GM21737 (cell line): Measurements from ENCODE around the gene NUDT14.

ENCODE experiments used
- ATAC-seq: cut with Tn5 transposase; IDR thresholded peaks from one replicate; pipeline ENCODE4 v1.9.1; 2021; ENCODE audit warnings: mild to moderate bottlenecking, moderate library complexity; ENCODE audit not compliant: unreplicated experiment

The NUDT14 gene

DNA sequence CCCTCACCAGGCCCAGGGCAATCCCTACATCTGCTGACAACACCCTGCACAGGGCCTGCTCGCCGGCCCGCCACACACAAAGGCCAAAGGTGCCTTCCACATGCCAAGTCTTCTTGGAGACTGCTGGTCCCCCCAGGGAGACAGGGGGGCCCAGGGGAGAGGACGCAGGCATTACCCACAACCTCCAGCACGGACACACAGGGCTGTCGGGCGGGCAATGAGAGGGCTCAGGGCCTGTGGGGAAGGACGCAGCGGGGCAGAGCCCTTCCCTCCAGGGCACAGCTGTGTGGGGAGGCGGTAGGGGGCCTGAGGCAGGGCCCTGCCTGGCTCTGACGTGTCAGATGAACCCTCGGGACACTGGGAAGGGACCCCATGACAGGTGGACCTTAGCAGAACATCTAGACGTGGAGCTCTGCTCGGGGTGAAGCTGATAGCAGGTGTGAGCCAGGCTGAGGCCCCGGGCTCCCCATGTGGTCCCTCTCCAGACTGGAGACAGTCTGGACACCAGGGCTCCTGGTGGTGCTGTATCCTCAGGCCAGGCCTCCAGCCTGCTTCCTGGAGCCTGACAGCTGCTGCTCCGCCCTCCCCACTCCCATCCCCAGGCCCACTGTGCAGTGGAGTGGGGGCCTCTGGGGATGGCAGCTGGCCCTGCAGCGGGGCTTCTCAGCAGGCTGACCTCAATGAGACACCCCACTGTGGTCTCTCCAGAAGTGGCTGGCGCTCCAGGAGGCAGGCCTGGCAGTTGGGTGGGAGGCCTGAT lies 31.6 kb upstream of the NUDT14 start:
- no peak for ATAC-seq

DNA sequence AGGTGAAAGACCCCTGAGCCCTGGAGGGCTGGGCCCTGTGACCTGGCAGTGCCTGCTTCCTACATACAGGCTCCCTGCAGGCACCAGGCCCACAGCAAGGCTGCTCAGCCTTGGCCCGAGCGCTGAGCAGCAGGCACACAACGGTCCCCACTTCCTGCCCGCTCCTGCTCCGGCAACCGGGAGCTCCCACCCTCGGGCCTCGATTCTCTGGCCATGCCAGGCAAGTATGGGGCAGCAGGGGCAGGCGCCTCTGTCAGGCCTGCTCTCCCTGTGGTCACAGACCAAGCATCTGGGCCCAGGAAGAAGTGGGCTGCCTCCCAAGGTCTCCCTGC lies 30.6 kb upstream of the NUDT14 start:
- no peak for ATAC-seq

DNA sequence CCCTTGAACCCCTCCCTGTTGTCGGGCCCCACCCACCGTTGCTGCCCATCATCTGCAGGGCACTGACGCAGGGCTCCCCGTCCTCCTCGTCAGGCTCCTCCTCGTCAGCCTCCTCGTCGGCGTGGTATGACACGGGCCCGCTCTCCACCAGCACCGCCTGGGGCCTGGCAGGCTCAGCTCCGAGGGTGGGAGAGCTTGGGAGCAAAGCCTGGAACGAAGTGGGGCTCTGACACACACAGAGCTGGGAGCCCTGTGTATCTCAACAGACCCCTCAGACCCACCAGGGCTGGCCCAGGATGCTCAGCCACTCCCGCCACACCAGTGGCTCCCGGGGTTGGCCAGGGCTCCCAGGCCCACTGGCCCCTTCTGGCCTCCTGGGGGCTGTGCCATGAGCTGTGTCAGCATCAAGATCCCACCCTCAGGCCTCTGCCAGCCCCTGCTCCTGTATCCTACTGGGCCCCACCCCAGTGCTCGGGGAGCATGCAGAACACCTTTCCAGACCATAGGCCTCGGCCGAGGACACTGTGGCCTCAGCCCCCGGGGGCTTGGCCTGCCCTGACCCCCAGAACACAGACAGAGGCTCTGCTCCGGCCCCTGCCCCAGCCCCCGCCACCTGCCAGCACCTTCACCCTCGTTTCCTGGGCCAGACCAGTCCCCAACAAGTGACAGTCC lies 30.1 kb upstream of the NUDT14 start:
- ATAC-seq = no peak

DNA sequence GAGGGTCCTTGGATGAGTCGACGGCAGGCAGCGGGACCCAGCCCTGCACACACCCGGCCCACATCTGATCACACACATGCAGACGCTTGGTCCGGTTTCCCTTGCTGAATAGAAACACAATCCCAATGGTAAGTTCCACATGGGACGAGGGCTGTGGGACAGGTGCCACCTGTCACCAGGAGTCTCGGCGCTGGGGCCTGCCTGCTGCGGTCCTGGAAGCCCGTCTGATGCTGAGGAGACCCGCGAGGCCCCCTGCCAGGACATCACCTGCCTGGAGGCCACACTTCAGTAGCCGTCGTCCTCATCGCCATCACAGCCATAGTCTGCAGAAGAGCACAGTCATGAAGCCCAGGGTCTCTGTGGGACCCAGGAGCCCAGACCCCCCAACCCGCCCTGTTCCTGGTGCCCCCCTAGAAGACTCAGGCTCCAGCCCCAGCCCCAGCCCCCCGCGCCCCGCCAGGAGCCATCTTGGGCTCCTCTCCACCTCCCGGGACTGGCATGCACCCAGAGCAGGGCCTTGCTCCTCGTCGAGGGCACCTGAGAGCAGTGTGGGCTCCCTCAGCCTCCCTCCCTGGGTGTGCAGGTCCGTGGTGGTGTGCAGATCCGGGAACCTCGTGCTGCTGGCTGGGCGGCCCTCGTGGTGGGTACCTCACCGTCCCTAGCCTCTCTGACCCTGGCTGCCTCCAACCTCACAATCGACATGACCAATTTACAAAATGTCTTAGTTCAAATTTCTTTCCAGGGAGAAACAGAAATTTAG lies 29.3 kb upstream of the NUDT14 start:
- ATAC-seq = no peak

DNA sequence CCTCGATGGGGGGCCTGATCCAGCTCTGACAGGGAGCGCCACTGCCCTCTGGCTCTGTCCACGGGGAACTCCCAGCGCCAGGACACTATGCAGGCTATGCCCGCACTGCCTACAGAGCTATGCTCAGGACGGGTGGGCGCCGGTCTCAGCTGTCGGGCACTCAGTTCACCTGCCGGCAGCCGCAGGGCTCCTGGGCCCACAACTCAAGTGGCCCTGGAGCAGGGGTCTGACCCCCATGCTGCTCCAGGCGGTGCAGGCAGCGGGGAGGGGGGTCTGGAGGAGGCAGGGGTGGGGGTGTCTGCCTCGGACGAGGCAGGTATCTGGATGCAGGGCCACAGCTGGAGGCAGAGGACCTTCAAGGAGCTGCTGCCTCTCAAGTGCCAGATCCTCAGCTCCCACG lies 28.5 kb upstream of the NUDT14 start:
- no peak for ATAC-seq

DNA sequence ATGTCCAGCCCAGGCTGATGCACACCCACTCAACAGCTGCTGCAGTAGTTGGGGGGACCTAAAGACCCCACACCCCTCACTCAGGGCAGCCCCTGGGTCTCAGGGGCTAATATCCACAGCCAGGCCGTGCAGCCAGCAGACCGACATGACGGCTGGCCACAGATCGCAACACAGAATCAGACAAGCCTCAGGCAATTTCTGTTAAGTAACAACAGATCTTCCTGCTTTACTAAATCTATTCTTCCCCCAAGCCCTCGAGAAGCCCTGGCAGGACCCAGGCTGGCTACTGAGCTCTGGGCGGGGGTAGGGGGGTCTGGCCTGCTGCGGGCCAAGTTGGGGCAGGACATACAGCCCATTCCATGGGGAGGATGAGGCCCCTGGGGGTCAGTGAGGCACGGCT lies 28.0 kb upstream of the NUDT14 start:
- ATAC-seq = no peak

DNA sequence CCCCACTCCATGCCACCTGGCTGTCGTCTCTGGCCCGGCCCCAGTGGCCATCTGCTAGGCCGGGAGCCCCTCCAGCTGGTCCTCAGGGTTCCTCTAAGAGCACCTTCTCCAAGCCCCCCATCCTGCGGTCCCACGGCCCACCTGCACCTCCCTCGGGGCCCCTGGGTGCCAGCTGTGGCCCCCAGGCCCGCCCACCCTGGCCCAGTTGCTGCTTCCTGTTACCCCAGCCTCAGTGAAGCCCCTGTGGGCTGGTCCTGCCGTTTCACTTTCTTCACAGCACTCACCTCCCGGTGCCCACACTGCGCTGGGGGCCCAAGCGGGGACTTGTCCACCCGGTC lies 27.6 kb upstream of the NUDT14 start:
- ATAC-seq = no peak

DNA sequence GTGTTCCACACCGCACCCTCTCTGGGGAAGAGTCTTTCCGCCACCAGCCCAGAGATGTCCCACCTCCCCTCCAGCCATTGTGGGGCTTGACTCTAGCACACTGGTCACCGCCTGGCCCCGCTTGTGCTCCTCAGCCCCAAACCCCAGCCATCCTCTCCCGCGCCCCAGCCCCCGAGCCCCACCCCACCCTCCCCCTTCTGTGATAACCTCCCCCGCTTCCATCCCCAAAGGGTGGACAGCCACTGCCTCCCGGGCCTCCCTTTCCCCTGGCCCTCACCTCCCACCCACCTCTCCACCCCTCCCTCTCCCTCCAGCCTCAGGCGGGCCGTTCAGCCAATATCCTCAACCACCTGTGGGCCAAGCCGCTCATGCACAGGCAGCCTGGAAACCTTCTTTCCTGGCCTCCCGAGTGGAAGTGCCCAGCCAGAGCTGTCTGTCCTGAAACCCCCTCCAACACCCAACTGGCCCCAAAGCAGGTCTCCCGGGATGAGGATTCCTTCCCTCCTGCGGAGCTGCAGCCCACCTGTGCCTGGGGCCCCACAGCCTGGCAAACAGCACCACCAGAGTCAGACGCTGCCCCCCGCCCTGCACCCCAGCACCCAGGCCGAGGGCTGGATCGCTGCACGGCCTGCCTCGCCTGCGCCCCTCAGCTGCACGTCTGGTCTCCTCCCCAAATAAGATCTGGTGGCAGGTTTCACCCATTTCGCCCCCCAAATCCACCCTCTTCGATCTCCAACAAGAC lies 27.1 kb upstream of the NUDT14 start:
- no peak for ATAC-seq

DNA sequence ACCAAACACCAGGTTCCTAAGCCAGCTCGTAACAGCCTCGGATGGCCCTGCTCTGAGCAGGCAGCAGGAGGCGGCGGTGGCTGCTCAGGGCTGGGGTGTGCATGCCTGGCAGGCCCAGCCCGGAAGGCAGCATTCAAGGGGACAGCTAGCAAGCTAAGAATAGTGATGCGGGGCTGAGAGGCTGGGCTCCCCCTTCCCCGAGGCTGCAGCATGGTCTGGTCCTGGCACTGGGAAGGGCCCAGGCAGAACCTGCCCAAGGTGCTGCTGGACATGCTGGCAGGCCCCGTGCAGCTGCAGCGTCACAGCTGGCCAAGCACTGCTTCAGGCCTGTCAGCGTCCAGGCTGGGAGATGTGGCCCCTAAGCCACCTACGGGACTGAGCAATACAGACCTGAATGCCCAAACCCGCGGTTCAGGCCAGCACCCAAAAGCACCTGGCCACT lies 26.4 kb upstream of the NUDT14 start:
- no peak for ATAC-seq

DNA sequence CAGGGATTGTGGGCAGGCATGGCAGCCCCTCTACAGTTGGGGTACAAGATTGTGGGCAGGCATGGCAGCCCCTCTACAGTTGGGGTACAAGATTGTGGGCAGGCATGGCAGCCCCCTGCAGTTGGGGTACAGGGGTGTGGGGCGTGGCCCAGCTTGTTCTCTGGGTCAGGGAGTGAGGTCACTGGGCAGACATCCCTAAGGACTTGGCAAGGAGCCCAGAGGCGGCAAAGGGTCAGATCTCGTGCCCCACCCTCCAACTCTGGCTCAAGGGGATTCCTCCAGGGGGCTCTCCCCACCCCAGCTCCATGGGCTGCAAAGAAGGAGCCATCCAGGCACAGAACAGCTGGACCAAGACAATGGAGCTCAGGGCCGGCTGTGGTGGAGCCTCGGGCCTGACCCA lies 25.8 kb upstream of the NUDT14 start:
- no peak for ATAC-seq

DNA sequence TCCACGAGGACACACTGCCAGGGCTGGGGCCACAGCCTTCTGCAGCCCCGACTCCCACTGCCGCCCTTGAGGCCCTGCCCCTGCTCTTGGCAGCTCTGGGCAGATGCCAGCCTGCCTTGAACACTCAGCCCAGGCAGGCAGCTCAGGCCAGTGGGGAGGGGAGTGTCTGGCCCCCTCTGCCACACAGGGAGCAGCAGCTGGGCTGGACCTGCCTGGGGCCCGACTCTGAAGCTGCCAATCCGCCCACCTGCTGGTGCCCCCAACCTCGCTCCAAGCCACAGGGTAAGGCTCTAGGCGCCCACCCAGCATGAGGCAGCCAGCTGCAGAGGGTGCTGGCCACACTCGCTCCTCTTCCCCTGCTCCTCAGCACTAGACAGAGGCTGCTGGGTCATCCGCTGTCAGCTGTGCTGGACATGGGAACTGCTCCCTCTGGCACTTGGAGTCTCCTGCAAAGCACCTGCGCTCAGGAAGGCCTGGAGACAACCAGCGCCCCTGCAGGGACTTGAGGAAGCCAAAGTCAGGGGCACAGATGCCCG lies 24.6 kb upstream of the NUDT14 start:
- no peak for ATAC-seq

DNA sequence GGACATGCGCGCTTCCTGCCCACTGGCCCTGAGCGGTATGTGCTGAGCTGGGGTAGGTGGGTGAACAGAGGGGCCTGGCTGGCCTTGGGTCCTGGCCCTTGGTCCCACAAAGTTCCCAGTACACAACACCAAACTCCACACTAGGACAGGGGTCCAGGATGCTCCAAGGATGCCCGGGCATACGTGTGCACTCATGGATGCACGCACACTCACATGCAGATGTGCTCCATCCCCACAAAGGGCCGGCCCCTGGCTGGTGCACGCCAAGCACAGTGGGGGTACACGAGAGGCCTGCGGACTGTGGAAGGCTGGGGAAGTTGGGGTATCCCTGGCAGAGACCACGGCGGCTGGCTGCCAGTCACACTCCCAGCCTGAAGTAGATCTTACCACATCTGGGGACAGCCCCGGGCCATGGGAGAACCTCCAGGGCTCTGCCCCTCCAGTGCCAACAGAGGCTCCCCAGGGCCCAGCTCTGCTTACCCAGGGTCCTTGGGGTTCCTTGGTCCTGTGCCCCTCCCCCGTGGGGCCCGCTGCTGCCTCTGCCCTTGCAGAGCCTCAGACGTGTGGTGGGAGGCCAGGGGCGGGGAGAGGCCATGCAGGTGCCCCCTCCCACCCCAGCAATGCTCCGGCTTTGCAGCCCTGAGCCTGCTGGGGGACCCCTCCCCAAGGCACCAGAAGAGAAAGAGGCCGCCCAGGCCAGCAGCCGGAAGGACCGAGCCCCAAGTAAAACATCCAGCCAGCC lies 24.0 kb upstream of the NUDT14 start:
- no peak for ATAC-seq

DNA sequence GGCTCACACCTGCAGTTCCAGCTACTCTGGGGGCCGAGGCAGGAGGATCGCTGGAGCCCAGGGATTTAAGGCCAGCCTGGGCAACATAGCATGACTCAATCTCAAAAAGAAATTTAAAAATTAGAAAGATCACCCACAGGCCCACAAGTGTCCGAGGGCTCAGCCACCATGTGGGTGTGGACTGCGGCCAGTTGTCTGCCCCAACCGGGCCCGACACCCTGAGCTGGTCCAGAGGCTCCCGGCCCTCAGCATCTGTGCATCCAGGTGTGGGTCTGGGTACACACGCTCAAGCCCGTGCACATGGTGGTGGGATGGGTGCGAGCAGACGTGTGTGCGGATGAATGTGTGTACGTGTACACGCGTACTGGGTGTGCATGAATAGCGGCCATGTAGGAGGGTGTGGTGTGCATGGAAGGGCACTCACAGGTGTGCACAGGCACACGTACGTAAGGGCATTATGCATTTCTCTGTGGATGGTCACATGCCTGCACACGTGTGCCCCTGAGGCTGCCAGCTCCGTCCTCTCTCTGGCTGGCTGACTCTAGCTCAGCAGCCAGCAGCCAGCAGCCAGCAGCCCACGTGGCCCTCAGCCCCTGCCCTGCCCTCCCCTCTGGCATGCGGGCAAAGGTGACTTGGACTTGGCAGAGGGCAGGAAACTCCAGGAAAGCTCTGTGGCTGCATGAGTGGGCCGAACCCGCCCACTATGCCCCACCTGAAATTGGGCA lies 23.3 kb upstream of the NUDT14 start:
- ATAC-seq = no peak

DNA sequence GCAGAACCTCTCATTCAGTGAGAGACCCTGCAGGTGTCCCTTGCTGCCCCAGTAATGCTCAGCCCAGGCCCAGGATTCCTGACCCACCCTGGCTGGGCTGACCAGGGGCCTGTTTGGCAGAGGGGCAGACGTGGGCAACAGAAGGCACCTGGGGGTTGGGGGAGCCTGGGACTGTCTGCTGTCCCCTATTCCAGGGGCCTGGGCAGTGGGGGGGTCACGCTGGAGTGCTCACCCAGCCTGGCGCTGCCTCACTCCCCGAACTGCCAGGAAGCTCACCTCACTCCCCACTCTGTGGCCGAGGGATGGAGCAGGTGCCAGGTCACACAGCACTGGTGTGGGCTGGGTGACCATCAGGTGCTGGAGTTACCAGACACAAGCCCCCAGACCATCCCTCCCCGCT lies 22.6 kb upstream of the NUDT14 start:
- no peak for ATAC-seq

DNA sequence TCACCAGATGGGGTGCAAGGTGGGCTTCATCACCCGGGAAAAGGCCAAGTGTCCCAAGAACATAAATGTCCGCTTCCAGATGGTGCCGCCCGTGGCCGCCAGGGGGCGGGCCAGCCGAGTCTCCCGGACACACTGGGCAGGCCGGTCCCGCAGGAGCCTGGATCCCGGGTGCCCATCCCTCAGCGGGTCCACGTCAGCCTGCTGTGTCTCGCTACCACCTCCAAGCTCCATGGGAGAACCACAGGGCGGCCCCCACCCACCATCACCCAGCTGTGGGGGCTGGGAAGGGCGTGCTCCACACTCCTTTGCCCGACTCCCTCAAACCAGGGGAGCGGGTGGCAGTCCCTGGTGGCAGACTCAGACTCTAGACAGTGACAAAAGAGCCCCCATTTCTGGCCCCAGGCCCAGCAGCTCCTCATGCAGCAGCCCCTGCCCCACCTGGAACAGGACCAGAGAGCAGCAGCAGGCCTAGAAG lies 22.0 kb upstream of the NUDT14 start:
- no peak for ATAC-seq

DNA sequence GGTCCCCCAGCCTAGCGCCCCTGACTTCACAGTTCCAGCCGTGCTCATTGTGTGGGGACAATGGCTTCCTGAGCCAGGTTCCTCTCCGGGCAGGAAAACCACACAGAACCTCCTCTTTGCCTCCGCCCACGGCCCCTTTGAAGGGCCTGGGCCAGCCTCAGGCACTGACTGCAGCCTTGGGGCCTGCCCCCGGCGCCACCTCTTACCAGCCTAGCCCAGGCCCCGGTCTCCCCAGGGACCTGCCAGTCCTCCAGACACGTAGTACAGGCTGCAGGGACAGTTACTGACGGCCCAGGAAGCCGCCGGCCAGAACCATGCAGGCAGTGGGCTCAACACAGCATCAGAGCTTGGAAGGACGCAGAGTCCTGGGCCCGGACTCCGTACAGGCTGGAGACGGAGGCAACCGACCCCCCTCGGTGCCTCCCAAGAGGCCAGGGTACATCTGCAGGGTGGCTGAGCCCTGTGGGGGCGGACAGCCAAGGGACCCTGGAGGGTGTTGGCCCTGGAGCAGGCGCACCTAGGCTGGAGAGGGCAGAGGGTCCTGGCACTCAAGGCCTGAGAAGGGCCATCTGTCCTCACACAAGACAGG lies 20.9 kb upstream of the NUDT14 start:
- no peak for ATAC-seq

DNA sequence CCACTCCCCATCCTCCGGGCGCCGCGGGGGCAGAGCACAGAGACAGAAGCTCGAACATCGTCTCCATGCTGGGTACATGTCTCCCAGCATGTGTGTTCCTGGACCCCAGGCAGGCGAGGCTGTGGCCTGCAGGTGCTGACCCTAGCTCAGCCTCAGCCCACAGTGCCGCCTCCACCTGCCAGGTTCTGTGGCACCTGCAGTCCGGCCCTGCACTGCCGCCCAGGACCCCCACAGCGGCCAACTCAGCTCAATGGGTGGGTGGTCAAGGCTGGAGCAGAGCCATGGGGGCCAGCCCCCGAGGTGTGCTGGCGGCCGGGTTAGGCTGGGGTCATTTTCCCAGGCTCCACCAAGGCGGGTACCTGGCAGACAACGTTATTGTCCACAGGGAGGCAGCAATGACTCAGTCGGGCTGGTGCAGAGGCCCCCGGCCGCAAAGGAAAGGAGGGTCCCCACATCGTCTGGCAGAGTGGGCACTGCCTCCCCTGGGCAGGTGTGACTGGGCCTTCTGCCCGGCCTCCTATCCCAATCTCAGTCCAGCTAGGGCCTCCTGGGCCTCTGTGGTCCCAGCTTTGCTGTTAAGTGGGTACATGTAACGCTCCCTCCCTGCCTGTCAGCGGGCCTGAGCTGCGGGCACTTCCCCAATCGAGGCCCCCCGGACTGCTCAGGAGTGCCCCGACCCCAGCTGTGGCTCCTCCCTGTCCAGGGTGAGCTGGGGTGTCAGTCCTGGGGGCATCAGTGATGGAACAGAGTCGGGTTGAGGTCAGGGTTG lies 20.2 kb upstream of the NUDT14 start:
- no peak for ATAC-seq

DNA sequence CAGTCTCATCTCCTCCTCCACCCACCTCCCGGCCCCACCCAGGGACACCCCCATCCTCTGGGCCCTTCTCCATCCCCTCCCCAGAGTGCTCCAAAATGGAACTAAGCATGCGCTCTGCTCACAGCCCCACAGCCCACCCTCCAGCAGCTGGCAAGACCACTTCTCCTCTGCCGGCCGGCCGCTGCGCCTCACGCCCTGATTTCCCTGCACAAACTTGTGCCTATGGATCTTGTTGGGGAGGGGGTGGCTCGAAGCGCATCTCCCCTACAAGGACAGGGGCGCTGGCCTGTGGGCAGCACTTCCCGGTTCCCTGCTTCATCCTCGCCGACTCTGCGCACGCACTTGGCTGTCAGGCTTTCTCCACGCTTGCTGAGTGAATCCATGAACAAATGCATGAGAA lies 19.5 kb upstream of the NUDT14 start:
- no peak for ATAC-seq

DNA sequence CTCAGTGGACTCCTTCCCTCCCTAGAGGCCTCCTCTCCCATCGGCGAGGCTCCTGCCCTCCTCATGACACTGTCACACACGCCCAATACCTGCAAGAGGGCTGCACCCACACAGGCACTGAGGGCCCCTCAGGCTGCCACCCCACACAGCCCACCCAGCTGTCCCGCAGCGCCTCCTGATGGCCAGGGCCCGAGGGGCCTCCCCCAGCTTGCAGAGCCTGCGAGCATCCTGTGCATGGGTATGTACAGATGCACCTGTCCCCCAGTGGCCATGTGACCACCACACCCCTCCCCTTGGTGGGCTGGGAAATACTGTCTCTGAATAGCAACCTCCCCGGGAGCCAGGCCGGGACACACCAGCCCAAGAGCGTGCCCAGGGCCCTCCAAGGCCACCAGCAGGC lies 19.0 kb upstream of the NUDT14 start:
- no peak for ATAC-seq
